ENCODE measurements around the gene TTC28. TPM values are rescaled to one million over a fixed set of nuclear protein-coding genes. Genes with fewer than 3 reads are reported as not detected.

Gene TTC28
- total and polyA plus RNA-seq, 8 donors = 2.2 to 18.6 (median 11.5) TPM

- no peaks in the 10 kb centered on the region for H3K36me3 ChIP-seq
- FAIRE-seq = no peak
Observed at GRCh38 chr22:28462901-28463300, 216.7 kb downstream of the TTC28 start.

GRCh38 chr22:28462041-28462440 lies 217.6 kb downstream of the TTC28 start:
- WGBS, 2 donors = 94 to 97% methylated on average over 1 of the region's 1 CpG
- no peak for TF ChIP-seq CTCF (IDR thresholded peaks at IDR 0.05)
- no peaks in the 10 kb centered on the region for H3K9me3 ChIP-seq
- intact Hi-C loops (cut with DNase I) = no loop called here
- no peaks in the 10 kb centered on the region for H3K27me3 ChIP-seq
- H3K4me1 ChIP-seq = peaks cover 0 to 16% (median 15%) of the 10 kb centered on the region in 3 donors
- DNase-seq (no peak), ATAC-seq (no peak), FAIRE-seq (no peak)
- H3K4me3 ChIP-seq = no peak overlapping the region
- H3K36me3 ChIP-seq = no peaks in the 10 kb centered on the region
- no peak overlapping the region for H3K27ac ChIP-seq

More at GRCh38 chr22:28462901-28463300, 216.7 kb downstream of the TTC28 start:
- ATAC-seq (no peak), DNase-seq (no peak)
- no peak overlapping the region for H3K27ac ChIP-seq
- peaks cover 0 to 16% (median 15%) of the 10 kb centered on the region in 3 donors for H3K4me1 ChIP-seq
- TF ChIP-seq CTCF (IDR thresholded peaks at IDR 0.05) = no peak
- no peaks in the 10 kb centered on the region for H3K27me3 ChIP-seq
- no peak overlapping the region for H3K4me3 ChIP-seq
- no peaks in the 10 kb centered on the region for H3K9me3 ChIP-seq
- 98 to 100% methylated on average over 2 of the region's 2 CpGs for WGBS, 2 donors
- intact Hi-C loops (cut with DNase I) = no loop called here

- Histone ChIP-seq H3K4me1 (no peaks in the 10 kb centered on the region), H3K27ac (no peak overlapping the region), H3K36me3 (no peaks in the 10 kb centered on the region), H3K4me3 (no peak overlapping the region), H3K27me3 (no peaks in the 10 kb centered on the region), H3K9me3 (no peaks in the 10 kb centered on the region)
- no peak for TF ChIP-seq CTCF (IDR thresholded peaks at IDR 0.05)
- 39 to 59% methylated on average over 1 of the region's 1 CpG for WGBS, 2 donors
- ATAC-seq (no peak), FAIRE-seq (no peak), DNase-seq (no peak)
- intact Hi-C loops (cut with DNase I) = no loop called here
Observed at GRCh38 chr22:28454431-28455064, 225.1 kb downstream of the TTC28 start.

GRCh38 chr22:28450109-28450508 lies 229.5 kb downstream of the TTC28 start:
- DNase-seq (no peak), FAIRE-seq (no peak), ATAC-seq (no peak)
- Histone ChIP-seq H3K4me1 (no peaks in the 10 kb centered on the region), H3K4me3 (no peak overlapping the region), H3K27ac (no peak overlapping the region), H3K9me3 (no peaks in the 10 kb centered on the region), H3K36me3 (no peaks in the 10 kb centered on the region), H3K27me3 (no peaks in the 10 kb centered on the region)
- TF ChIP-seq CTCF (IDR thresholded peaks at IDR 0.05) = no peak
- WGBS, 2 donors = 74 to 85% methylated on average over 1 of the region's 1 CpG
- intact Hi-C loops (cut with DNase I) = no loop called here

- 73 to 74% methylated on average over 1 of the region's 1 CpG for WGBS, 2 donors
- Histone ChIP-seq H3K4me1 (no peaks in the 10 kb centered on the region), H3K4me3 (no peak overlapping the region), H3K9me3 (no peaks in the 10 kb centered on the region), H3K27ac (no peak overlapping the region), H3K36me3 (no peaks in the 10 kb centered on the region), H3K27me3 (no peaks in the 10 kb centered on the region)
- intact Hi-C loops (cut with DNase I) = no loop called here
- no peak for DNase-seq
- FAIRE-seq = no peak
- no peak for TF ChIP-seq CTCF (IDR thresholded peaks at IDR 0.05)
- no peak for ATAC-seq
Observed at GRCh38 chr22:28449041-28449440, 230.6 kb downstream of the TTC28 start.
